Osteocyte (in vitro differentiated cells): ENCODE measurements around the gene PACS2. TPM values are rescaled to one million over a fixed set of nuclear protein-coding genes. Genes with fewer than 3 reads are reported as not detected.
A peak's percentile ranks its signal among the peaks of the same experiment; 100 is the strongest.

ENCODE experiments used
- DNase-seq: peaks from one replicate; pipeline ENCODE4 v3.0.0; 2021; ENCODE audit warnings: mixed read lengths; ENCODE audit not compliant: unreplicated experiment; ENCODE audit errors: extremely low spot score
- H3K27ac Mint-ChIP-seq: one replicate; pipeline ENCODE4 v1.8.0; 2021; ENCODE audit warnings: mild to moderate bottlenecking, mixed read lengths; ENCODE audit not compliant: unreplicated experiment
- H3K27me3 Mint-ChIP-seq: one replicate; pipeline ENCODE4 v1.8.0; 2021; ENCODE audit warnings: mixed read lengths; ENCODE audit not compliant: unreplicated experiment
- H3K36me3 Mint-ChIP-seq: one replicate; pipeline ENCODE4 v1.8.0; 2021; ENCODE audit warnings: mixed read lengths; ENCODE audit not compliant: unreplicated experiment
- H3K4me1 Mint-ChIP-seq: one replicate; pipeline ENCODE4 v1.8.0; 2021; ENCODE audit warnings: mixed read lengths; ENCODE audit not compliant: unreplicated experiment
- H3K4me3 Mint-ChIP-seq: one replicate; pipeline ENCODE4 v1.8.0; 2021; ENCODE audit warnings: mild to moderate bottlenecking, moderate library complexity, mixed read lengths; ENCODE audit not compliant: unreplicated experiment
- H3K9me3 Mint-ChIP-seq: one replicate; pipeline ENCODE4 v1.8.0; 2021; ENCODE audit warnings: mixed read lengths; ENCODE audit not compliant: unreplicated experiment
- CTCF ChIP-seq: fragments of 200-600 bp; sonication (generic); IDR thresholded peaks from 2 replicates; pipeline ENCODE4 v1.5.0; 2021; ENCODE audit warnings: antibody characterized with exemption, mild to moderate bottlenecking, moderate library complexity
- total RNA-seq: library from RNA; stranded (reverse); gene quantifications from 2 replicates; pipeline ENCODE4 v1.2.1, GENCODE V29; 2021

PACS2 gene
- total RNA-seq, 1 donor from 2014 or later, result 115 TPM

- Mint-ChIP-seq H3K4me1 (peaks cover 9% of the 10 kb centered on the region), H3K9me3 (peaks cover 9% of the 10 kb centered on the region), H3K27ac (peak overlapping the region; percentile 84), H3K27me3 (no peaks in the 10 kb centered on the region), H3K36me3 (peaks cover 17% of the 10 kb centered on the region), H3K4me3 (peak overlapping the region; percentile 80)
- no peak for DNase-seq
- TF ChIP-seq CTCF, result no peak
Measured at GRCh38 chr14:105398726-105399465, 84.3 kb downstream of the PACS2 start.

GRCh38 chr14:105399466-105399775, 84.9 kb downstream of the PACS2 start:
- Mint-ChIP-seq H3K27me3 (no peaks in the 10 kb centered on the region), H3K4me3 (peak overlapping the region; percentile 80), H3K9me3 (peaks cover 13% of the 10 kb centered on the region), H3K4me1 (peaks cover 9% of the 10 kb centered on the region), H3K27ac (no peak overlapping the region), H3K36me3 (peaks cover 17% of the 10 kb centered on the region)
- DNase-seq, result no peak
- no peak for TF ChIP-seq CTCF

- no peak for DNase-seq
- H3K4me3 Mint-ChIP-seq, result peak overlapping the region; percentile 80
- peaks cover 9% of the 10 kb centered on the region for H3K4me1 Mint-ChIP-seq
- H3K9me3 Mint-ChIP-seq, result peaks cover 19% of the 10 kb centered on the region
- no peak overlapping the region for H3K27ac Mint-ChIP-seq
- H3K36me3 Mint-ChIP-seq, result peaks cover 14% of the 10 kb centered on the region
- TF ChIP-seq CTCF, result no peak
- no peaks in the 10 kb centered on the region for H3K27me3 Mint-ChIP-seq
Measured at GRCh38 chr14:105400016-105400415, 85.5 kb downstream of the PACS2 start.

GRCh38 chr14:105401699-105402098, 87.2 kb downstream of the PACS2 start:
- no peak overlapping the region for H3K4me3 Mint-ChIP-seq
- no peaks in the 10 kb centered on the region for H3K27me3 Mint-ChIP-seq
- peaks cover 9% of the 10 kb centered on the region for H3K4me1 Mint-ChIP-seq
- peaks cover 14% of the 10 kb centered on the region for H3K36me3 Mint-ChIP-seq
- TF ChIP-seq CTCF, result no peak
- H3K27ac Mint-ChIP-seq, result no peak overlapping the region
- DNase-seq, result no peak
- peaks cover 22% of the 10 kb centered on the region for H3K9me3 Mint-ChIP-seq

GRCh38 chr14:105408592-105408991, 94.0 kb downstream of the PACS2 start:
- no peak for DNase-seq
- Mint-ChIP-seq H3K4me3 (no peak overlapping the region), H3K36me3 (no peaks in the 10 kb centered on the region), H3K27ac (no peak overlapping the region), H3K4me1 (peaks cover 12% of the 10 kb centered on the region), H3K9me3 (peaks cover 14% of the 10 kb centered on the region), H3K27me3 (peaks cover 6% of the 10 kb centered on the region)
- no peak for TF ChIP-seq CTCF
